HG02759 (cell line): ENCODE measurements around the gene TCN2.
"Not testable (repeated sequence)": the region's sequence is repeated elsewhere in the genome, so short reads cannot be mapped to it uniquely, and the experiment has no call there.

Source experiments
- ATAC-seq: cut with Tn5 transposase; IDR thresholded peaks from one replicate; pipeline ENCODE4 v1.9.1; 2021; ENCODE audit warnings: mild to moderate bottlenecking, moderate library complexity; ENCODE audit not compliant: unreplicated experiment

Gene TCN2

DNA sequence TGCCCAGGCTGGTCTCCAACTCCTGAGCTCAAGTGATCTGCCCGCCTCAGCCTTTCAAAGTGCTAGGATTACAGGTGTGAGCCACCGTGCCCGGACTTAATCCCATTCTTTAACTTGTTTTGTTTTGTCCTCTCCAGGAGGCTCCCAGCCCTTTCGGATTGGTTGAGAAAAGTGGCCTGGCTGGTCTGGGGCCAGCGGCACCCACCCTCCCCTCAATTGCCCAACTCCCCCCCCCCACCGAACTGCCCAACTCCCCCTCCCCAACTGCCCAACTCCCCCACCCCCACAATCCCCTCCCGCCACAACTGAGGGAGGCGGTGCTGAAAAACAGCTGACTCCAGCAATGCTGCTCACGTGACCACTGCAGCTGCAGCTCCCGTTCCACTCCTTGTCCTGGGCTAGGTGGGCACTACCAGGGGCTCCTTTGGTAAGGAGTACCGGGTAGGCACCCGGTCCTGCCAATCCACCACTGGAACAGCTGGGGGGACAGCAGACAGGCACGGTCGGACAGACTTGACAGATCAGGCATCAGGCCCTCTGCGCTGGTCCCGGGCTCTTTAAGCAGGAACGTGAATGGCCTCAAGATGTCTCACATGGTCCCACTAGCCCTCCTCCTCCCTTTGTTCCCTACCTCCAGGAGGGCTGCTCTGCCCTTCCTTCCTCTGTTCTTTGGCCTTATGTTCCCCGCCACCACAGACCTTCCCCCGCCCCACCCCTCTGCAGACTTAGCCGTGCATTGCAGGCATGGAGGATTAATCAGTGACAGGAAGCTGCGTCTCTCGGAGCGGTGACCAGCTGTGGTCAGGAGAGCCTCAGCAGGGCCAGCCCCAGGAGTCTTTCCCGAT, at the start of gene TCN2:
TSS of gene TCN2 (plus strand) at position 720 of the 845 bp plus-strand sequence. CDS start 158 bp downstream, outside the sequence.
- peak; percentile 63 for ATAC-seq

DNA sequence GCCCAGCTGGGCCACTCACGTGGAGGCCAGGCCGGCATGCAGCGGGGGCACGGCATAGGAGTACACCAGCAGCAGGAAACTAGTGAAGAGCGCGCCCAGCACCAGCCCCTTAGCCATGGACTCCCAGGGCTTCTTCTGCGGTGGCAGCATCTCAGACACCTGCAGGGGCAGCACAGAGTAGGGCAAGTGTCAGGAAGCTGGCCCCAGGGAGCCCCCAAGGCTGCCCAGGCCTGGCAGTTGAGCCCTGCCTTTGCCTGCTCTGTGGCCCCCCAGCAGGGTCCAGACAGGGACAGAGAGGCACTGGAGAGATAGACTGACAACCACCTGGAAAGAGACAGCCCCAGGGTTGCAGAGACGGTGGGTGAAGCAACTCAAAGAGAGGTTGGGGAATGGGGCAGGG, 49.7 kb upstream of the TCN2 start:
- no peak for ATAC-seq

DNA sequence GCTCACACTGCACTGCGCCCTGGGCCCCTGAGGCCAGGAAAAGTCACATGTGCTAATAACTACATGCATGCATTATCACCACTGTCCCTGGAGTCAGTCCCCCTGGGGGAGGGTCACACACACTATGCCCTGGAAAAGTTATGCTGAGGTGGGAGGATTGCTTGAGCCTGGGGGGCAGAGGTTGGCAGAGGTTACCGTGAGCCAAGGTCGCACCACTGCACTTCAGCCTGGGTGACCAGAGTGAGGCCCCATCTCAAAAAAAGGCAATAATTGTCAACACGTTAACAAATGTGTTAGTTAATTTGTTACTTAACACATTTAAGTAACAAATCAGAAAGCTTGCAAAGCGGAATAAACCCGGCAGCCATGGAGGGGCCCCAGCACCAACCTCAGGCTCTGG, 47.1 kb upstream of the TCN2 start:
- no peak for ATAC-seq

DNA sequence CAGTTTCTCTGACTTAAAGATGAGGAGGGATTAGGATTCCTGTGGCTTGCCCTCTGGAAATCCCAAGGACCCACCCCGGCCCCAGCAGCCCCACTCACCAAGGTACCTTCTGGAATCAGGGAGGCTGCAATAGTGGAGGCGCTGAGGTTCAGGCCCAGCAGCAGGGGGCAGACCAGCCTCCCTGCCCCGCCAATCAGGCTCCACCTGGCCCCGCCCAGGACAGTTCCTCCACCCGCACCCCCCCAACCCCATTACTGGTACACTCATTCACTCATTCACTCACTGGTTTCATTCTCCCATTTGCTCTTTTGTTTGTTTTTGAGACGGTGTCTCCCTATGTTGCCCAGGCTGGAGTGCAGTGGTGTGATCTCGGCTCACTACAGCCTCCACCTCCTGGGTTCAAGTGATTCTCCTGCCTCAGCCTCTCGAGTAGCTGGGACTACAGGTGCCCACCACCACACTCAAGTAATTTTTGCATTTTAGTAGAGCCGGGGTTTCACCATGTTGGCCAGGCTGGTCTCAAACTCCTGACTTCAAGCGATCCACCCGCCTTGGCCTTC, 46.3 kb upstream of the TCN2 start:
- not testable (repeated sequence) for ATAC-seq

DNA sequence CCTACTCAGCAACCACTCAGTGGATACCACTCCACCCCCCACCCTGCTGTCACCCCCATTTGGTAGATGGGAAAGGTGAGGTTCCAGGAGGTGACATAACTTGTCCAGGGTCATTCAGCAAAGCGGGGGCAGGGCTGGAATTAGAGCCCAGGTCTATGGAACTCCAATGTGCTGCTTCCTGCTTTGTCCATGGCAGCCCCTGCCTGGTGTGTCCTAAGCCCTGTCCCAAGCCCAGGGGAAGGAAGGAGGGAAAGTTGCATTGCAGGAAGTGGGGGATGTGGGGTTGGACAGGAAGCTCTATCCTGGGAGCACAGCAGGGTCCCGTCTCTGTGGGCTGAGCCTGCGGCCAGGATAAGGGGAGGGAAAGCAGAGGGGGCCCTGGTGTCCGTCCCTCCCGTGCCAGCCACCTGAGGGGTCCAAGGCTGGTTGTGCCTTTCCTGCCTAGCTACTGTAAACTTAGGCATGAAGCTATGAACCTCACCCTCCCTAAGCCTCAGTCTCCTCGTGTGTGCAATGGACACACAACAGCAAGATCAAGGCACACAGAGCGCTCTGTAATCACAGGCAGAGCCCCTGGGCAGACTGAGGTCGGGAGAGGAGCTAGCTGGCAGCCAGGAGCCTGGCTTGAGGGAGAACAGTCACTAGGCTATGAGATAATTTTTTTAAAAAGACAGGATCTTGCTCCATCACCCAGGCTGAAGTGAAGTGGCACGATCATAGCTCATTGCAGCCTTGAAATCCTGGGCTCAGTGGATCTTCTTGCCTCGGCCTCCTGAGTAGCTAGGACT, 45.4 kb upstream of the TCN2 start:
- no peak for ATAC-seq

DNA sequence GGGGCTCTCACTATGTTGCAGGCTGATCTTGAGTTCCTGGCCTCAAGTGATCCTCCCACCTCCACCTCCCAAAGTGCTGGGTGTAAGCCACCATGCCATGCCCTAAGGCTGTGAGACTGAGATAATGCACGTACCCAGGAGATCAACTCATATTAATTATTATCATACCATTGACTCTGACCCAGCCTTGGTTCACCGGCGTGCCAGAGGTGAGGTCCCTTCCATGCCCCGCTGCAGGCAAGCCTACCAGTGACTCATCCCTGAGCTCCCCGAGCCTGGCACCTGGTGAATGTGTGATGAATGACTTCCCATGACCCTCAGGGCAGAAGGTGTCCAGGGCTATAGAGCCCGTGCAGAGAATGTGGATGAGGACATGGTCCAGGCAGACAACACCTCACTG, 44.6 kb upstream of the TCN2 start:
- no peak for ATAC-seq

DNA sequence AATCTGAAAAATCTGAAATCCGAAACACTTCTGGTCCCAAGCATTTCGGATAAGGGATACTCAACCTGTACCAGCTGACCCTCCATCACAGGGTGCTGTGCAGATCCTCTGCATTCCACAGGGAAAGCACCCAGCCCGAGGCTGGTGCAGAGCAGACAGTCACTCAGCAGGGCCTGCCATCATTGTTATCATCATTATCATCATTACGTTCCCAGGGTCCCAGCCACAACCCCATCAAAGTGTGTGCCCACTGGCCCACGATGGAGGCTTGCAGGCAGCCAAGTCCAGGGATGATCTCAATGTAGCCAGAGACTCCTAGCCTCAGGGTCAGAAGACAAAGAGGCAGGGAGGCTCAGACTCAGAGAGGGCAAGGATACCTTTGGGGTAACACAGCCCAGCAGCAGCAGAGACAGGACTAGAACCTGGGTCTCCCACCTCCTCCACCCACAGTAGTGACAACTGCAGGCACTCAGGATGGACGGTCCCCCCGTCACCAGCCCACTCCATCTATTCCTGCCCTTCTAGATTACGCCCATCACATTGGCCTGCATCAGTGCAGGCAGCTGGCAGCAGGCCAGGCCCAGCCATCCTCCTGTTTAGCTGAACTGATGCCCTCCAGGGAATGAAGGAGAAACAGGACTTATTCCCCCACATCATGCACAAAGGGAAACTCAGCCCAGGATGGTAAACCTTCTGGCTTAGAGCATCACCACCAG, 42.8 kb upstream of the TCN2 start:
- ATAC-seq: no peak

DNA sequence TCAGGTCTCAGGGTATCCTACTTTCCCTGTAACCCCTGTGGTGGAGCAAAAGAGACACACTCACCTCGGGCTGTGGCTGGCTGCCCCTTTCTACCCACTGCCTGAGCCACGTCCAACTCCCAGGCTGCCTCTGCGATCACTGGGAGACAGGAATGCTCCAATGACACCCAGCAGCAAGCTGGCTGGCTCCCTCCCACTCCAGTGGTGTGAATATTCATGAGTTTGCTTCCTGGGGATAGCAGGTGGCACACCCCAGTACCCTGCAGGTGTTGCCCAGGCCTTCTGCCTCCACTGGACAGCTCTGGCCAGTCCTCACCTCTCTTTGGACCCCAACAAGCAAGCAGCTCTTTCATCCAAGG, 42.2 kb upstream of the TCN2 start:
- ATAC-seq: no peak

DNA sequence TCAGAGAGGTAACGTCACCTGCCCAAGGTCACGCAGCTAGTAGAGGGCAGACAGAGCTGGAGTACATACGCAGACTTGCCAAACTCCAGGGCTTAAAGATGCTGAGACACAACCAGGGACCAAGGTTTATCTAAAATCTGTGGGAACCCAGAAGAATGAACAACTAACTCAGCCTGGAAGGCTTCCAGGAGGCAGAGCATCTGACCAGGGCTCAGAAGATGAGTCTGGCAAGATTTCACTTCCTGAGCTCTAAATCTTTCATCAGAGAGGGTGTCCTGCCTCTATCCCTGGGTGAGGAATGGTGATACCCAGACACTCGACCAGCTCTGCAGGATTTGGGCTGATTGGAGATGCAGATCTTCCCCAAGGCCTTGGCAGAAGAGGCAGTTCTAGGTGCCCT, 41.6 kb upstream of the TCN2 start:
- ATAC-seq: no peak

DNA sequence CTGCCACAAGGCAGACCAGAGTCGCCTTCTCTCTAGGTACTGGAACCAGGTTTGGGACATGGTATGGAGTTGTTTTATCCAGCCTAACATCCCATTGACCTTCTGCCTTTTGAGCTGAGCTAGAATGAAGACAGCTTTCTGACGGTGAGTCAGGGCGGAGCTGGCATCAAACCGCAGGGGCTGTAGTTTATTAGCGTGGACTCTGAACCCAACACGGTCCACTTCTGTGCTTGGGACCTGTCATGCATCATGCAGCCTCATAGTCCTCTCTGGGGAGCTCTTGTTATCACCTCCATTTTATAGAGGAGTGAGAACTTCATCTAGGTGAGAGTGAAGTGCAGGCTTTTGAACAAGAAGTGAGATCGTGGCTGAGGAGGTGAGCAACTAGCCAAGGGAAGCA, 40.8 kb upstream of the TCN2 start:
- ATAC-seq: no peak

DNA sequence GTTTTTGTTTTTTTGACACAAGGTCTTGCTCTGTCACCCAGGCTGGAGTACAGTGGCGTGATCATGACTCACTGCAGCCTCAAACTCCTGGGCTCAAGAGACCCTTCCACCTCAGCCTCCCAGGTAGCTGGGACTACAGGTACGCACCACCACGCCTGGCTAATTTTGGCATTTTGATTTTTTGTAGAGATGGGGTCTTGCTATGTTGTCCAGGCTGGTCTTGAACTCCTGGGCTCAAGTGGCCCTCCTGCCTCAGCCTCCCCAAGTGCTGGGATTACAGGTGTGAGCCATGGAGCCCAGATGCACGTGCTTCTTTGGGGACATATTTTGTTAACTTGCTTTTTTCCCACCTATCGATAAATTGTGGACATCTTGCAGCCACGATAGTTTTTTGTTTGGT, 39.7 kb upstream of the TCN2 start:
- ATAC-seq: not testable (repeated sequence)

DNA sequence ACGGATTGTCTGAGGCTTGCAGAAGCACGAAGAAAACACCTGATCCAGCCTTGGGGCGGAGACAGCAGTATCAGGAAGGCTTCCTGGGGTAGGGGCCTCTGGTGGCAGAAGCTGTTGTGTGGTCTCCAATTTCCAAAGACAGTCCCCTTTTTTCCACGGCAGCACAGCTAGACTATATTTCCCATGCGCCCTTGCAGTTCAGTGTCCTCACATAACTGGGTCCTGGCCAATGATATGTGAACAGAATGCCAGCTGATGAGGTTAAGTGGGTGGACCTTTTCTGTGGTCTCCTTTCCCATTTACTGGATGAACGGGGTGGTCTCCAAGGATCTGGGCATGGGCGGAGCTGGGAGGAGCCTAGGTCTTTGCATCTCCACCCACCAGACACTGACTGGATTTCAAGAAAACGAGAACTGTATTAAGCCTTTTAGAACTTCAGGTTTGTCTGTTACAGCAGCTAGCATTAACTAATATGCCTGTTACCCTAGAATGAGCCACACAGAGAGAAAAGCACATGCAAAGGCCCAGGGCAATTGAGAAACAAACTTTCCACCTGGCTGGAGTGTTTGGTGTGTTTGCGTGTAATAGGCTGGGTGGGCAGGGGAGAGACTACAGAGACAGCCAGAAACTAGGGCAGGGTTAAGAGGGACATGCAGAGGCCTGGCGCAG, 38.7 kb upstream of the TCN2 start:
- ATAC-seq: no peak

DNA sequence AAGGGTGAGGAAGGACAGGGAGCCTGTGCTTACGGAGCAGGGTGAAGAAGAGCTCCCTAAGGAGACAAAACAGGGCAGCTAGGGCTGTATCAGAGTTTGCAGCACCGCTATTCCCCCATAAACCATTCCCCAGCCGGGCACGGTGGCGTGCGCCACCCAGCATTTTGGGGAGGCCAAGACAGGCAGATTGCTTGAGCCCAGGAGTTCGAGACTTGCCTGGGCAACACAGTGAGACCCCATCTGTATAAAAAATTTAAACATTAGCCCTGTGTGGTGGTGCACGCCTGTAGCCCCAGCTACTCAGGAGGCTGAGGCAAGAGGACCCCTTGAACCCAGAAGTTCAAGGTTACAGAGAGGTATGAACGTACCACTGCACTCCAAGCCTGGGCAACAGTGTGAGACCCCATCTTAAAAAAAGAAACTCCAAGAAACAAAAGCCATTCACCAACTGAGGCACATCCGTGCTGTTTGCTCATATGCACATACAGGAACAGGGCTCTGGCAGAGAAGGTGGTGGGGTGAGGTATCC, 37.2 kb upstream of the TCN2 start:
- ATAC-seq: no peak

DNA sequence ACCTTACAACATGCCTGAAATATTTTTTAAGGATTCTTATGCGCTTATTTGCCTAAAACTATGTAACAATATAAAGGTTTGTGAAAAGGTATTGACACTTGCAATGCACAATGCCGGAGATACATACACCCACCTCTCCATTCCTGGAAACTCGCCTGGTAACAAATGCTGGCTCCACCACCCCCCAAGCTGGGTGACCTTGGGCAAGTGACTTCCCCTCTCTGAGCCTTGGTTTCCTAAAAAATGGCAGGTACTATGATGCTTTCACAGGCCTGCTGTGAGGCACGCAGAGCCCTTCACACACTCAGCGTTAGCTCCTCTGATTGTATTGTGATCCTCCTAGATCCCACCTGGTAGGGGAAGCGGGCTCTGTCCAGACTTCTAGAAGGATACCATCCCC, 34.8 kb upstream of the TCN2 start:
- no peak for ATAC-seq

DNA sequence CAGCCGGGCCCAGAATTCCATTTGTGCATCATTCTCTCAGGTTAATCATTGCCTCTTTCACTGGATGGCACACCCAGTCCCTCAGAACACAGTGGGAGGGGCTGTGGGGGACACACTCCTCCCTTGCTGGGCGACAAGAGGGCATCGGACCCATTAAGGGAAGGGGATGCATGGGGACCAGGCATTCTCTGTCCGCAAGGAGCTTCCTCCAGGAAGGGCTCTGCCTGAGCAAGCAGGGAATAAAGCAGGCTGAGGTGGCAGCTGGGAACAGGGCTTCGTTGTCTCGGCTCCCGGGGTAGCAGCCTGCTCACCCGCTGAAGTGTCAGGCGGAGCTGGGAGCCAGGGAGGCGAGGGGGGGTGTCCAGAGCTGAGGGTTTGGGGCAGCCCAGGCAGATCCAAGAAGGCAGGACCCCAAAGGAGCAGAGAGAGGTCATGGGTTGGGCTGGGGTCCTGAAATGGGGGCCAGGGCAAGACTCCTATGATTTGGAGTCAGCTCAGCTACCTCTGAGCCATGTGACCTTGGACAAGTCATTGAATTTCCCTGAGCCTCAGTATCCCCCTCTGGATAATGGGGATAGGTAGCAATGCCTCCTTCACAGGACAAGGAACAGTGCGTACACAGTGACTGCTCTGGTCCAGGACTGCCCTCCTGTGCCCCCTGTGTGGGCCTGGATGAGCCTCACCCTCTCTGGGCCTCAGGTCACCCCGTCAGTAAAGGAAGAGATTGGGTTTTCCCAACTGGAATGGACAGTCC, 34.0 kb upstream of the TCN2 start:
- no peak for ATAC-seq

DNA sequence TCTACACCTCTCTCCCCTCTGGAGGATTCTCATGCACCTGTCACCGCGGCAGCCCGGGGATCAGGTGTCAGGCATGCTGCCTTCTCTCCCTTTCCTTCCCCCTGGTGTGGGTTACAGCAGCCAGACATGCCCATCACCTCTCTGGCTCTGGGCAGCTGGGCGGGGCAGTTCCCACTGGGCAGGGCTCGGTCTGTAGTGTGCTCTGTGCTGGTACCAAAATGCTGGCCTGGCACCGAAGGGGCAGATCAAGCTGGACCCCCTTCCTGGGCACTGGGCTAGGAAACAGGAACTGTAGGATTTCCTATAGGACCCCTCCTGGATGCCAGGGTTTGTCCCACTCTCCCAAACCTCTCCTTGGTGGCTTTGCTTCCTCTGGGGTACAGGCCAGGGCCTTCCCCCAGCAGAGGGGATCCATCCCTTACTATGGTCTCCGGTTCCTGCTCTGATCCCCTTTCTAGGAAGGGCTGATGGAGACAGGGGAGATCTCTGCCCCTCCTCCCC, 33.3 kb upstream of the TCN2 start:
- ATAC-seq: no peak

DNA sequence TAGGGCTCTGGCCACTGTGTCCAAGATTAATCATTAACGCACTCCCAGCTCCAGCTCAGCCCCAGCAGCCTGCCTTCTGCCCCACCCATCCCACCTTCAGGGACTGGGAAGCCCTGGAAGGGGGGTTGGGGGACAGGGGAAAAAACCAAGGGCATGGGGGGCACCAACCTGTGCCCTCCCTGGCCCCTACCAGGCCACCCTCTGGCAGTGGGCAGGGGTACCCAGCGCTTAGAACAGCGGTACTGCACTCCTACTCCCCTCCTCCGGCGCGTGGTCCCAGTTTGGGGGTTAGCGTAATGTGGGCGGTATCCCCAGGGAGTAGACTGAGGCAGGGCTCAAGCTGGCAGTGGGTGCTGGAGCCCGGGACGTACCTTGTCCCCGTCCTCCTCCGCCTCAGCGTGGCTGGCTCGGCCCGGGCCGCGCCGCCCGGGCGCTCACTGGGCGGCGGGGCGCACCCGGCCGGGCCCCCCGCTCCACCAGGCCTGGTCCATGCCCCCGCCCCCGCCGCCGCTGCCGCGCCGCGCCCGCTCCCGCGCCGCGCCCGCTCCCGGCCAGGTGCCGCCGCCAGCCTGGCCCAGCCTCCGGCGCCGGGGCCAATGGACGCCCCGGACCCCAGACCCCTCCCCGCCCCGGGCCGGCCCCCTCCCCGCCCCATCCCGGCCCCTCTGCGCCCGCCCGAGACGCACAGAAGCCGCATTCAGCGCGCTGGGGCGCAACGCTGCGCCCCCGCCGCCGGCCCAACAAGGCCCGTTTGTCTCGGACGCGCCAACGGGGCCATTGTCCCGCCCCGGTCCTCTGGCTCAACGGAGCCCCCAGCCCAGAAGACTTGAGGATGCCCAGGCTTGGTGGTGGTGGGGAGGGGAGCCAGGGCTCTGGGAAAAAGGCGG, 32.6 kb upstream of the TCN2 start, which contains the start of gene GAL3ST1:
TSS of gene GAL3ST1 (minus strand) at position 571 of the 887 bp plus-strand sequence. CDS start 17,273 bp downstream, outside the sequence.
- no peak for ATAC-seq

DNA sequence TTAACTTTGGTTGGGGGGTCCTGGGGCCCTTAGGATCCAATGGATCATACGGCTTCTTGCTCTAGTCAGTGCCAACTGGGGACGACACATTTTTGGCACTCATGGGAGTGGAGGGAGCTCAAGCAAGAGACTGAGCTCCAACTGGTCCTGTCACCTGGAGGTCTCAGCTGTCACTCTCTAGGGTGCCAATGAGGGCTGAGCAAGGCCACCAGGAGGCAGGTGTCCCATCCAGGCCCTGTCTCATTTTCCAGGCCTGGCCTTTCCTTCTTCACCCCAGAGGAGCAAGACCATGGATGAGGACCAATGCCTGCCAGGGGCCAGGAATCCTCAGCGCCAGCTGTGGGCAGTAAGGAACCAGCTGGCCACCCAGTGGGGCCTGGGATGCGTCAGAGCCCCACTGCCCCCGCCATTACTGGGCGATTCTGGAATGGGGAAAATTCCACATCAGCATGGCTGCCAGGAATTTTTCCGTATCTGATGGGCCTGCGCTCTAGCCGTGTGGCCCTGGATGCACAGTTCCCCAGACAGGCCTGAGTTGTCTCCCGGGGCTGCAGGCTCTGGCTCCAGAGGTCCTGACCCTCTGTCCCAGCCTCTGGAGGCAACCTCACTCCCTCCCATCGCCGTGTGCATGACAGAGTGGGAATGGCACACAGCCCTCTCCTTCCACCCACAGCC, 31.8 kb upstream of the TCN2 start:
- ATAC-seq: no peak
